HUES6 (cell line): ENCODE results near the gene TMEM42.

ENCODE experiments used
- H3K27ac ChIP-seq: 2 replicates; pipeline ENCODE4 v1.7.0; 2013; ENCODE audit warnings: low read depth, mild to moderate bottlenecking, low read length, inconsistent platforms
- H3K27me3 ChIP-seq: 2 replicates; pipeline ENCODE4 v1.6.1; 2013; ENCODE audit warnings: low read length; ENCODE audit not compliant: control insufficient read depth, insufficient read depth
- H3K36me3 ChIP-seq: 2 replicates; pipeline ENCODE4 v1.6.1; 2013; ENCODE audit warnings: low read length; ENCODE audit not compliant: control insufficient read depth, insufficient read depth
- H3K4me1 ChIP-seq: 2 replicates; pipeline ENCODE4 v1.6.1; 2013; ENCODE audit warnings: low read length; ENCODE audit not compliant: control insufficient read depth, insufficient read depth
- H3K4me3 ChIP-seq: 2 replicates; pipeline ENCODE4 v1.5.1; 2013; ENCODE audit warnings: low read depth, low read length
- H3K9ac ChIP-seq: one replicate; pipeline ENCODE4 v1.6.1; 2013; ENCODE audit warnings: mild to moderate bottlenecking, low read length
- H3K9me3 ChIP-seq: 2 replicates; pipeline ENCODE4 v1.6.1; 2013; ENCODE audit warnings: low read depth, low read length; ENCODE audit not compliant: control insufficient read depth, insufficient read depth

Gene TMEM42

GRCh38 chr3:44893097-44893496, 31.4 kb downstream of the TMEM42 start:
- no peak overlapping the region for H3K9ac ChIP-seq
- H3K27ac ChIP-seq = no peak overlapping the region
- H3K4me1 ChIP-seq = peaks cover 8% of the 10 kb centered on the region; the same call in 1 of the 2 replicates
- no peaks in the 10 kb centered on the region for H3K27me3 ChIP-seq
- no peak overlapping the region for H3K4me3 ChIP-seq
- no peaks in the 10 kb centered on the region for H3K36me3 ChIP-seq
- H3K9me3 ChIP-seq = no peaks in the 10 kb centered on the region

GRCh38 chr3:44894485-44894884, 32.8 kb downstream of the TMEM42 start:
- no peaks in the 10 kb centered on the region for H3K9me3 ChIP-seq
- H3K4me1 ChIP-seq = peaks cover 11% of the 10 kb centered on the region; the same call in 1 of the 2 replicates
- no peak overlapping the region for H3K9ac ChIP-seq
- H3K4me3 ChIP-seq = no peak overlapping the region
- no peaks in the 10 kb centered on the region for H3K36me3 ChIP-seq
- H3K27me3 ChIP-seq = no peaks in the 10 kb centered on the region
- H3K27ac ChIP-seq = no peak overlapping the region; the same call in 1 of the 2 replicates

GRCh38 chr3:44896440-44896839, 34.7 kb downstream of the TMEM42 start:
- Histone ChIP-seq H3K4me3 (no peak overlapping the region), H3K27ac (no peak overlapping the region), H3K27me3 (no peaks in the 10 kb centered on the region), H3K9me3 (no peaks in the 10 kb centered on the region), H3K9ac (no peak overlapping the region), H3K36me3 (no peaks in the 10 kb centered on the region), H3K4me1 (peaks cover 17% of the 10 kb centered on the region; the same call in 1 of the 2 replicates)

- Histone ChIP-seq H3K4me1 (peaks cover 12% of the 10 kb centered on the region; the same call in 1 of the 2 replicates), H3K27me3 (no peaks in the 10 kb centered on the region), H3K4me3 (no peak overlapping the region), H3K27ac (no peak overlapping the region), H3K9me3 (no peaks in the 10 kb centered on the region), H3K9ac (no peak overlapping the region), H3K36me3 (no peaks in the 10 kb centered on the region)
Observed at GRCh38 chr3:44899683-44900367, 38.1 kb downstream of the TMEM42 start.

- no peak overlapping the region for H3K27ac ChIP-seq
- no peaks in the 10 kb centered on the region for H3K36me3 ChIP-seq
- peaks cover 5% of the 10 kb centered on the region; the same call in 1 of the 2 replicates for H3K9me3 ChIP-seq
- H3K4me1 ChIP-seq = peaks cover 15% of the 10 kb centered on the region; the same call in 1 of the 2 replicates
- no peak overlapping the region for H3K9ac ChIP-seq
- no peak overlapping the region for H3K4me3 ChIP-seq
- no peaks in the 10 kb centered on the region for H3K27me3 ChIP-seq
Observed at GRCh38 chr3:44902628-44903027, 40.9 kb downstream of the TMEM42 start.

GRCh38 chr3:44903314-44903713, 41.6 kb downstream of the TMEM42 start:
- Histone ChIP-seq H3K36me3 (no peaks in the 10 kb centered on the region), H3K27ac (no peak overlapping the region), H3K9ac (no peak overlapping the region), H3K4me3 (no peak overlapping the region), H3K27me3 (no peaks in the 10 kb centered on the region), H3K9me3 (peaks cover 5% of the 10 kb centered on the region; the same call in 1 of the 2 replicates), H3K4me1 (peaks cover 15% of the 10 kb centered on the region; the same call in 1 of the 2 replicates)

- Histone ChIP-seq H3K4me1 (peaks cover 15% of the 10 kb centered on the region; the same call in 1 of the 2 replicates), H3K27ac (no peak overlapping the region)
Observed at GRCh38 chr3:44903751-44904150, 42.0 kb downstream of the TMEM42 start.

GRCh38 chr3:44905446-44906157, 43.9 kb downstream of the TMEM42 start:
- Histone ChIP-seq H3K4me3 (no peak overlapping the region), H3K36me3 (no peaks in the 10 kb centered on the region), H3K4me1 (peaks cover 2% of the 10 kb centered on the region; the same call in 1 of the 2 replicates), H3K9me3 (peaks cover 5% of the 10 kb centered on the region; the same call in 1 of the 2 replicates), H3K9ac (no peak overlapping the region), H3K27me3 (no peaks in the 10 kb centered on the region), H3K27ac (no peak overlapping the region)

More at GRCh38 chr3:44903751-44904150, 42.0 kb downstream of the TMEM42 start:
- H3K4me3 ChIP-seq = no peak overlapping the region
- no peaks in the 10 kb centered on the region for H3K36me3 ChIP-seq
- H3K27me3 ChIP-seq = no peaks in the 10 kb centered on the region
- H3K9me3 ChIP-seq = peaks cover 5% of the 10 kb centered on the region; the same call in 1 of the 2 replicates
- H3K9ac ChIP-seq = no peak overlapping the region

- no peaks in the 10 kb centered on the region for H3K27me3 ChIP-seq
Observed at GRCh38 chr3:44906997-44907396, 45.3 kb downstream of the TMEM42 start.

GRCh38 chr3:44907612-44908011, 45.9 kb downstream of the TMEM42 start:
- Histone ChIP-seq H3K27ac (no peak overlapping the region), H3K9ac (no peak overlapping the region), H3K9me3 (peaks cover 5% of the 10 kb centered on the region; the same call in 1 of the 2 replicates), H3K27me3 (no peaks in the 10 kb centered on the region), H3K36me3 (no peaks in the 10 kb centered on the region), H3K4me1 (peaks cover 2% of the 10 kb centered on the region; the same call in 1 of the 2 replicates), H3K4me3 (no peak overlapping the region)

More at GRCh38 chr3:44906997-44907396, 45.3 kb downstream of the TMEM42 start:
- Histone ChIP-seq H3K36me3 (no peaks in the 10 kb centered on the region), H3K27ac (no peak overlapping the region), H3K4me3 (no peak overlapping the region), H3K4me1 (peaks cover 2% of the 10 kb centered on the region; the same call in 1 of the 2 replicates), H3K9me3 (peaks cover 5% of the 10 kb centered on the region; the same call in 1 of the 2 replicates), H3K9ac (no peak overlapping the region)

- H3K4me1 ChIP-seq = peaks cover 5% of the 10 kb centered on the region; the same call in 1 of the 2 replicates
Observed at GRCh38 chr3:44909063-44909462, 47.4 kb downstream of the TMEM42 start.

More at GRCh38 chr3:44909063-44909462, 47.4 kb downstream of the TMEM42 start:
- H3K27ac ChIP-seq = no peak overlapping the region
- peaks cover 5% of the 10 kb centered on the region; the same call in 1 of the 2 replicates for H3K9me3 ChIP-seq
- no peak overlapping the region for H3K4me3 ChIP-seq
- no peaks in the 10 kb centered on the region for H3K36me3 ChIP-seq
- no peaks in the 10 kb centered on the region for H3K27me3 ChIP-seq
- no peak overlapping the region for H3K9ac ChIP-seq
